ENCODE measurements around the gene FRMD8. TPM values are rescaled to one million over a fixed set of nuclear protein-coding genes. Genes with fewer than 3 reads are reported as not detected.
A peak's percentile ranks its signal among the peaks of the same experiment; 100 is the strongest.

Gene FRMD8
- total RNA-seq, 4 donors from 2014 or later, result 44.1 to 88.7 (median 81.0) TPM

- Histone ChIP-seq H3K4me1 (peaks cover 4 to 25% (median 7%) of the 10 kb centered on the region in 3 donors), H3K36me3 (peaks cover 52 to 98% (median 62%) of the 10 kb centered on the region in 3 donors), H3K27me3 (no peaks in the 10 kb centered on the region), H3K9me3 (no peaks in the 10 kb centered on the region), H3K4me3 (no peak overlapping the region), H3K27ac (peak overlapping the region; percentile 13 to 79 (median 62))
- intact Hi-C loops (cut with DNase I), result no loop called here
- TF ChIP-seq POLR2A (IDR thresholded peaks at IDR 0.05) (no peak), CTCF (IDR thresholded peaks at IDR 0.05) (no peak)
- WGBS, 2 donors, result 60 to 69% methylated on average over 7 to 10 of the region's 13 CpGs
- DNase-seq, result no peak
These were observed 17.8 kb downstream of the FRMD8 start for GRCh38 chr11:65404210-65404609.

- no peak for DNase-seq
- Histone ChIP-seq H3K27ac (peak overlapping the region in 3 of 4 donors; percentile 57 to 79 (median 68)), H3K4me1 (peaks cover 4 to 26% (median 7%) of the 10 kb centered on the region in 3 donors), H3K36me3 (peaks cover 46 to 98% (median 57%) of the 10 kb centered on the region in 3 donors), H3K4me3 (no peak overlapping the region), H3K9me3 (no peaks in the 10 kb centered on the region), H3K27me3 (no peaks in the 10 kb centered on the region)
- TF ChIP-seq POLR2A (IDR thresholded peaks at IDR 0.05) (no peak), CTCF (IDR thresholded peaks at IDR 0.05) (no peak)
- WGBS, 2 donors, result 79 to 97% methylated on average over 5 to 13 of the region's 24 CpGs
- intact Hi-C loops (cut with DNase I), result no loop called here
These were observed 18.4 kb downstream of the FRMD8 start for GRCh38 chr11:65404638-65405339.

GRCh38 chr11:65410936-65411680, 24.7 kb downstream of the FRMD8 start:
- peaks cover 5 to 33% (median 8%) of the 10 kb centered on the region in 3 donors for H3K4me1 ChIP-seq
- no peak for DNase-seq
- TF ChIP-seq CTCF (IDR thresholded peaks at IDR 0.05) (no peak), POLR2A (IDR thresholded peaks at IDR 0.05) (no peak)
- no peak overlapping the region for H3K4me3 ChIP-seq
- H3K36me3 ChIP-seq, result peaks cover 27 to 81% (median 44%) of the 10 kb centered on the region in 3 donors
- H3K27me3 ChIP-seq, result no peaks in the 10 kb centered on the region
- H3K9me3 ChIP-seq, result no peaks in the 10 kb centered on the region
- WGBS, 2 donors, result 82 to 85% methylated on average over 3 to 10 of the region's 29 CpGs
- H3K27ac ChIP-seq, result no peak overlapping the region
- intact Hi-C loops (cut with DNase I), result no loop called here

GRCh38 chr11:65411681-65412070, 25.2 kb downstream of the FRMD8 start:
- no peak overlapping the region for H3K27ac ChIP-seq
- H3K4me1 ChIP-seq, result peaks cover 9 to 39% (median 14%) of the 10 kb centered on the region in 3 donors
- H3K9me3 ChIP-seq, result no peaks in the 10 kb centered on the region
- intact Hi-C loops (cut with DNase I), result no loop called here
- H3K27me3 ChIP-seq, result no peaks in the 10 kb centered on the region
- peaks cover 24 to 75% (median 39%) of the 10 kb centered on the region in 3 donors for H3K36me3 ChIP-seq
- TF ChIP-seq CTCF (IDR thresholded peaks at IDR 0.05), result no peak
- H3K4me3 ChIP-seq, result no peak overlapping the region
- DNase-seq, result no peak
- no CpG with 5 or more reads among the region's 5 CpGs for WGBS, 2 donors
